GM20431 (cell line): ENCODE data around the gene WDR83.
"Not testable (repeated sequence)": the region's sequence is repeated elsewhere in the genome, so short reads cannot be mapped to it uniquely, and the experiment has no call there.

ENCODE experiments used
- in situ Hi-C: fragments of 300-500 bp; cut with MseI, MboI; formaldehyde crosslinking; loops from one replicate; pipeline ENCODE4 v1.15.0; 2020; ENCODE audit warnings: low sequenced_read_pairs; ENCODE audit not compliant: unreplicated experiment

The WDR83 gene

DNA sequence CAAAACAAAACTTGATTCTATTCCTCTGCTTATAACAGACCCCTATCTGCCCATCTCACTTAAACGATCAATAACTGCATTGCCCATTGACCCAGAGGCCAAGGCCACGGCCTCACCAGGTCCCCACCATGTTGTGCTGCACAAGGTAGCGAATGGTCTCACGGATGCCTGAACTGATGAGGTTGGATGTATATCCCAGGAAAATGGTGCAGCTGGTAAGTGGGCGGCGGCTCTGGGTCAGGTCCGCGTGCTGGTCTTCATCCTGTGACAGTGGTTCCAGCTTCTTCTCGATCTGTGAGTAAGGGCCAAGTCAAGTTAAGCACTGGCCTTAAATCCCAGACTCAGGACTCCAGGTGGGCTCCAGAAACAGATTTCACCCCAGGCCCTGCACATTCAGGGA is 13.4 kb downstream of the WDR83 start:
- in situ Hi-C loops = no loop called here

GRCh38 chr19:12681074-12681987 is 14.7 kb downstream of the WDR83 start, which contains the start of gene DHPS:
DHPS (minus strand) TSS chr19:12681880; CDS start chr19:12681766, 114 bp downstream.
- in situ Hi-C loops = no loop called here

DNA sequence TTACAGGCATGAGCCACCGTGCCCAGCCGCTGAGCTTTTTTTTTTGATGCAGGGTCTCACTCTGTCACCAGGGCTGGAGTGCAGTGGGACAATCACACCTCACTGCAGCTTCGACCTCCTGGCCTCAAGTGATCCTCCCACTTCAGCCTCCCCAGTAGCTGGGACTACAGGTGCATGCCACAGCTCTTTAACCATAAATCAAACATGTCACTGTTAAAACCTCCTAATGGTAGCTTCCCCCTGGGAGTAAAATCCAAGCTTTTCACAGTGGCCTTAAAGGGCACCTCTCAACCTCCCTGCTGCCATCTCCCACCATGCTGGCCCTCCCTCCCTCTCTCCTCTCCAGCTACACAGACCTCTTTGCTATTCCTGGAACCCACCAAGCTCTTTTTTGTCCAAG is 19.2 kb downstream of the WDR83 start:
- in situ Hi-C loops = no loop called here

DNA sequence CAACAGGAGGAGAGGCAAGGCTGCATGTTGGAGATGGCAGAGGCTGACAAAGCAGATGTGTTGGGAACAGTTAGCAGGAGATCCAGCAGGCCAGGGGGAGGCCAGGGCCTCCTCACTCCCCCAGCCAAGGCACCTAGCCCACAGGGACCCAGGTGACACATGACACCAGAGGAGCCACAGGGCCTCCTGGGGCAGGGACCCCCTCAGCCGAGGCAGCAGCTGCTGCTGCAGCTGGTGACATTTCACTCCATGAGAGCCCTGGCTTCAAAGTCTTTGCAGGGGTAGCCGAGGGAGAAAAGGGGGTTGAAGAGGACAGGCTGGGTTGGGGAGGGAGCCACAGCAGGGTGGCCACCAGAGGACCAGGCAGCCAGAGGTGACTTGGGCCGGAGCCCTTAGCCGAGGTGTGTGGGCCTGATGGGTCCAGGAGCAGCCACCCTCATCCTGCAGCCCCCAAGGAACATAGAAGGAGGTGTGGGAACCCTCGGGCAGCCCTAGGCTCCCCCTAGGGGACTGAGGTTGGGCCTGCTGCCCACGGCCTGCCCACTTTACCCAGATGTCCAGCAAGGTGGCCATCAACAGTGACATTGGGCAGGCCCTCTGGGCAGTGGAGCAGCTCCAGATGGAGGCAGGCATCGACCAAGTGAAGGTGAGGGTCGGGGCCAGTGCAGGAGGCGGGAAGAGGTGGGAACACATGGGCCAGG is 21.0 kb downstream of the WDR83 start, which contains the start of gene GNG14:
TSS of gene GNG14 (plus strand) at position 503 of the 701 bp plus-strand sequence. CDS start at position 554, 51 bp downstream.
- in situ Hi-C loops = no loop called here

GRCh38 chr19:12689012-12689411 is 22.4 kb downstream of the WDR83 start:
- in situ Hi-C loops = no loop called here

GRCh38 chr19:12689581-12690216 is 23.1 kb downstream of the WDR83 start:
- in situ Hi-C loops = no loop called here

DNA sequence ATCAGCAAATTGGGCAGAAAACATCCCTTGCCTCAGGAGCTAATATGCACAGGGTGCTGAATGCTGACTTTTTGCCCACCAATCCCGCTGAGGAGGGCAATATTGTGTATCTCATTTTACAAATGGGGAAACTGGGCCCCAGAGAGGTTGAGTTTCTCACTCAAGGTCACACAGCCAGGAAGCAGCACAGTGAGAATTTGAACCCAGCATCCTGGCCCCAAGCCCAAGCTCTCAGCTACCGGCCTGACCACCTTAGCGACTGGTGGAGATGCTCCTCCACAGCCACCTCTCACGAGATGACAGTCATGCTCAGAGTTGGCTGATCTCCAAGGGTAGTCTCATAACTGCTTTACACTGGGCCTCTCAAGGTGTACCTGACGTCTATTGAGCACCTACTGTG is 26.4 kb downstream of the WDR83 start:
- in situ Hi-C loops = no loop called here

GRCh38 chr19:12694641-12695040 is 28.0 kb downstream of the WDR83 start:
- in situ Hi-C loops = no loop called here

GRCh38 chr19:12695096-12695495 is 28.5 kb downstream of the WDR83 start:
- in situ Hi-C loops = no loop called here

- in situ Hi-C loops = no loop called here
These were observed 28.9 kb downstream of the WDR83 start for GRCh38 chr19:12695514-12695913.

GRCh38 chr19:12695997-12696365 is 29.4 kb downstream of the WDR83 start:
- in situ Hi-C loops = no loop called here

DNA sequence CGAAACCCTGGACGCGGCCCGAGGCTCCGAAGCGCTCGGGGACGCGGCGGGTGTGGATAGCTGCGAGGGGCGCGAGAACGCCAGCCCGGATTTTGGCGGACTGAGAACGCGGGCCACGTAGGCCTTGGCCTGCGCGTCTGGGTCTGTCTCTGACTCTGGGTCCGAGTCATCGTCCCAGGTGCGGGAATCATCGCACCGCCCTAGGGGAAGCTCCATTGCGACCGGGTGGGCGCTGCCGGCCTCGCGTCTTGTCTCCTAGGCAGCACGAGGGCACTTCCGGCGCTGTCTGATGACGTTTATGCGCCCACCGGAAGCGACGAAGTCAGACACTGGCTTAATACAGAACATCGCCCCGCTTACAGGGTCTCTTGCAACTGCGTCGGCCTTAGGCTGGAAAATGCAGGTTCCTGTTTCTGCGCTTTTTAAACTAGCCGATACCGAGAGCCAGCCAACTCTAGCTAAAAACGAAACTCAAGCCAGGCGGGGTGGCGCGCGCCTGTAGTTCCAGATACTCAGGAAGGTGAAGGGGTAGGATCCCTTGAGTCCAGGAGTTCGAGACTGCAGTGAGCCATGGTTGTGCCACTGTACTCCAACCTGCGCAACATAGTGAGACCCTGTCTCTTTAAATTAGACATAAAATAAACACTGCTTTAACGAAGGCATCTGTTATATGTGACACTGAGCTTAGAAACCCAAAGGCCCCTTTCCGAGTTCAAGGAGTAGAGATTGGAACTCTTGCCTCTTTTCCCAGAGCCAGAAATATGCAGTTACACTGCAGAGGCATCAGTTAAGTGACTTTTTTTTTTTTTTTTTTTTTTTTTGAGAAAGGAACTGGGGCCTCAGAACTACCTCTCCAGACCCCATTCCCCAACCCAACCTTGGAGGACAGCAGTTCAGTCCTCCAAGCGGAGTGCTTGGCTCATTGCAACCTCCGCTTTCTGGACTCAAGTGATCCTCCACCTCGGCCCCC is 30.0 kb downstream of the WDR83 start, which contains the start of gene FBXW9:
TSS of gene FBXW9 (minus strand) at position 266 of the 970 bp plus-strand sequence. CDS start at position 216, 50 bp downstream.
- in situ Hi-C loops = no loop called here

DNA sequence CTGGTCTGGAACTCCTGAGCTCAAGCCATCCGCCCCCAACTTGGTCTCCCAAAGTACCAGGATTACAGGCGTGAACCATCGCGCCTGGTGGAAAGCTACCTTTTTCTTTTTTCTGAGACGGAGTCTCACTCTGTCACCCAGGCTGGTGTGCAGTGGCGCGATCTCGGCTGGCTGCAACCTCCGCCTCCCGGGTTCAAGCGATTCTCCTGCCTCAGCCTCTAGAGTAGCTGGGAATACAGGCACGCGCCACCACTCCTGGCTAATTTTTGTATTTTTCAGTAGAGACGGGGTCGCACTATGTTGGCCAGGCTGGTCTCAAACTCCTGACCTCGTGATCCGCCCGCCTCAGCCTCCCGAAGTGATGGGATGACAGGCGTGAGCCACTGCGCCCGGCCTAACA is 30.8 kb downstream of the WDR83 start:
- in situ Hi-C loops = not testable (repeated sequence)

DNA sequence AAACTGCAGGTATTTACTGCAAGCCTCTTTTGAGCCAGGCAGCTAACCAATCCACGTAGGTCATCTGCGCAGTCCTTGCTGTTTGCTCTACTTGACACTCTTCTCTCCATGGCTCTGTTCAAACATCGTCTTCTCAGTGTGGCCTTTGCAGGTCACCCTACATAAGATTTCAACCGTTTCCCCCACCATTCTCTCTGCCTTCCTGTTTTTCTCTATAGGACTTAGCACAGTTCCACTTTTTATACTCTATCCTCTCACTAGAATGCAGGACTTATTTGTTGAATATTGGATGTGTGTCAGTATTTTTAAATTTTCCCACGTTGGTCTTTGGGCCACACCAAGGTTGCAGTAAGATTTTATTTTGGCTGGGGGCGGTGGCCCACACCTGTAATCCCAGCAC is 31.5 kb downstream of the WDR83 start:
- in situ Hi-C loops = no loop called here

DNA sequence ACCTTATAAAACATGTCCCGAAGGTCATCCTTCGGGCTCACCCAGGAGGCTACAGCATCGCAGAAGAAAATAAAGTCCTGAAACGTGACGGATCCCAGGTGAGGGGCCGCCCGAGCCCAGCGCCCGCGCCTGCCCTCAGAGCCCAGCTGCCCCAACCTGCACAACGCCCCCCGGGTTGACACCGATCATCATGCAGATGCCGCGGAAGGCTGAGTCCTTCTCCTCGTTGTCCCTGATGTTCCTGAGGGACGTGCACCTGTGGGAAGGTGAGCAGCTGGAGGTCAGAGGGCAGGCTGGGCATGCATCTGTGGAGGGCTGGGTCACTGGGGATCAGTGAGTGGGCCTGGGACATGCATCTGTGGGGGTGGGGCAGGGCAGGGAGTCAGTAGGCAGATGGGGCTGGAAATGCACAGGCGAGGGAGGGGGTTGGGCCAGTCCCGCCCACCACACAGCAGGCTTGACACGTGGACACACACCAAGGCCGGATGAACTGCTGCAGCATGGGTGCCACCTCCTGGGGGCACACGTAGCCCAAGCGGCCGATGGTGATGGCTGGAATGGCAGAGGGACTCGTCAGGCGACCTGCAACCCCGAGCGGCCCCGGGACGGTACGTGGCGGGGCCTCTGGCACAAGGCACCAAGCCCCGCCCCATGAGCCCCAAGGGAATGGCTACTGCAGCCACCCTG is 35.1 kb downstream of the WDR83 start:
- in situ Hi-C loops = no loop called here

GRCh38 chr19:12703046-12703445 is 36.4 kb downstream of the WDR83 start:
- in situ Hi-C loops = no loop called here

DNA sequence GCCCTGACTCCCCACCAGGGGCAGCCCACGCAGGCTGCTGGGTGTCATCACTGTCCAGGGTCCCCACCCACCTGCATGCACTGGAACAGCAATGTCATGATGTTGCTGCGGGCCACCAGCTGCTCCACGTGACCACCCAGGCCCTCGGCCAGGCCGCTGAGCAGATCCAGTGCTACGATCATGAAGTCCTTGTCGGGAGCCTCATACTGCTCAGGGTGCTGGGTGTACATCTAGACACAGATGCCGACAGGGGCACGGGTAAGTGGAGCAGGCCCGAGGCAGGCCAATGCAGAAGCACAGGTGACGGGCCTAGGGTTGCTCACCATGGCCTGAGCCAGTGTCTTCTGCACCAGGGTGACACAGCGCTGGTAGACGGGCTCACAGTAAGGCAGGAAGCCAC is 38.6 kb downstream of the WDR83 start:
- in situ Hi-C loops = no loop called here

GRCh38 chr19:12705654-12706331 is 39.2 kb downstream of the WDR83 start:
- in situ Hi-C loops = no loop called here
